ENCODE measurements around the gene KRTAP5-3. TPM values are rescaled to one million over a fixed set of nuclear protein-coding genes. Genes with fewer than 3 reads are reported as not detected.
A peak's percentile ranks its signal among the peaks of the same experiment; 100 is the strongest.

KRTAP5-3 gene
- total and polyA plus RNA-seq, 9 of the 15 experiments (the other 6 are each of a cell fraction or from before 2014, with no cell fraction given): not detected

- WGBS (ENCODE audit: insufficient coverage, low coverage, missing lambda C conversion rate): 15% methylated on average over 16 of the region's 28 CpGs
- intact Hi-C loops (cut with micrococcal nuclease): no loop called here
- FAIRE-seq (no peak), DNase-seq (ENCODE audit: extremely low read depth in 1 of 4, low spot score in 3 of 4) (no peak), ATAC-seq (peak; percentile 9)
- H2AFZ ChIP-seq (ENCODE audit: low read depth, low read length): no peak overlapping the region
- H3K79me2 ChIP-seq (ENCODE audit: control insufficient read depth, insufficient read depth, low read length): no peaks in the 10 kb centered on the region
- no peak overlapping the region for H3K4me2 ChIP-seq (ENCODE audit: insufficient read depth, low read length)
- no peaks in the 10 kb centered on the region for H3K9me3 ChIP-seq (replicated peaks; ENCODE audit: control insufficient read depth, insufficient read depth, low read depth, low read length)
- no peaks in the 10 kb centered on the region for H3K36me3 ChIP-seq (ENCODE audit: control insufficient read depth, insufficient read depth, low read length)
- peaks cover 0 to 43% of the 10 kb centered on the region in 2 experiments; a peak in 3 of 5 replicates for H3K4me1 ChIP-seq (replicated peaks in 1 of 2; ENCODE audit: control insufficient read depth in 2 of 2, insufficient read depth in 2 of 2, low read length in 2 of 2)
- CTCF ChIA-PET (ENCODE audit: low intra/inter-chr PET ratio): no interaction called here
- peak overlapping the region in 1 of 2 experiments; percentile 81; a peak in 2 of 4 replicates for H3K9ac ChIP-seq (ENCODE audit: insufficient read depth in 1 of 2, low read depth in 2 of 2, low read length in 2 of 2)
- BruUV-seq (replicated peaks): no TSS peak
- no peak overlapping the region for H3K4me3 ChIP-seq
- in situ Hi-C loops (cut with MboI): no loop called here
- no peak overlapping the region for H3K27ac ChIP-seq (ENCODE audit: extremely low read depth, low read depth, low read length)
- H3K27me3 ChIP-seq (ENCODE audit: control insufficient read depth in 2 of 2, insufficient read depth in 2 of 2, low read length in 2 of 2): peaks cover 0 to 33% of the 10 kb centered on the region in 2 experiments; a peak in 2 of 5 replicates
- POLR2A ChIA-PET: interaction anchor here (0.6 kb wide), 2 partner anchors 709 to 738 kb away, joined by 3 read pairs; no protein-coding TSS in a partner anchor
- peaks cover 3% of the 10 kb centered on the region for H3K9me1 ChIP-seq (ENCODE audit: control insufficient read depth, insufficient read depth, low read length)
- peaks cover 61% of the 10 kb centered on the region for H4K20me1 ChIP-seq (replicated peaks; ENCODE audit: control insufficient read depth, insufficient read depth, low read length)
- TF ChIP-seq ZNF76 (CRISPR knock-in tag; IDR thresholded peaks at IDR 0.05; ENCODE audit: borderline replicate concordance) (no peak), ZNF274 (IDR thresholded peaks at IDR 0.05; ENCODE audit: borderline replicate concordance, low read depth, low read length) (no peak), OTX1 (CRISPR knock-in tag; IDR thresholded peaks at IDR 0.05) (no peak), RUNX1 (IDR thresholded peaks at IDR 0.05; ENCODE audit: low read depth) (no peak), ATF7 (IDR thresholded peaks at IDR 0.05) (no peak), PRPF4 (IDR thresholded peaks at IDR 0.05; ENCODE audit: insufficient read depth, low read depth, low read length, poor library complexity, severe bottlenecking) (no peak), ZSCAN32 (CRISPR knock-in tag; IDR thresholded peaks at IDR 0.05) (no peak), PREB (CRISPR knock-in tag; IDR thresholded peaks at IDR 0.05) (no peak), ERF (CRISPR knock-in tag; IDR thresholded peaks at IDR 0.05) (no peak), CREM (IDR thresholded peaks at IDR 0.05; ENCODE audit: low read depth) (no peak), NFRKB (IDR thresholded peaks at IDR 0.05; ENCODE audit: low read depth) (no peak), POLR2B (IDR thresholded peaks at IDR 0.05; ENCODE audit: low read depth, partially characterized antibody) (no peak), E2F5 (CRISPR knock-in tag; IDR thresholded peaks at IDR 0.05) (no peak)
These were observed 42.9 kb downstream of the KRTAP5-3 start for GRCh38 chr11:1565173-1565903.

Data from K562 (cell line).